Stimulated activated CD4-positive, alpha-beta T cell treated with anti-CD3 and anti-CD28 coated beads, Interleukin-4, amount 100 ng/mL, for 4 hours (primary cell): Measurements from ENCODE around the gene CBX1.

Source experiments
- DNase-seq, 2 experiments: peaks; one replicate each; pipeline ENCODE4 v3.0.0-alpha.2; 2020

CBX1 gene

GRCh38 chr17:48101012-48101720, at the start of gene CBX1:
CBX1 (minus strand) TSS chr17:48101478; CDS start chr17:48077004, 24,474 bp downstream.
- peak; percentile 92 for DNase-seq

- DNase-seq = no peak
Measured at GRCh38 chr17:48150597-48151001, 49.3 kb upstream of the CBX1 start.

- DNase-seq = no peak
Measured at GRCh38 chr17:48149787-48150463, 48.6 kb upstream of the CBX1 start.

- DNase-seq = no peak
Measured at GRCh38 chr17:48148854-48149786, 47.8 kb upstream of the CBX1 start.

- no peak for DNase-seq
Measured at GRCh38 chr17:48148029-48148770, 46.9 kb upstream of the CBX1 start.

- no peak for DNase-seq
Measured at GRCh38 chr17:48144976-48145798, 43.9 kb upstream of the CBX1 start.

- DNase-seq = no peak
Measured at GRCh38 chr17:48144231-48144630, 43.0 kb upstream of the CBX1 start.

- DNase-seq = no peak
Measured at GRCh38 chr17:48143629-48144028, 42.4 kb upstream of the CBX1 start.

- DNase-seq = no peak
Measured at GRCh38 chr17:48139944-48140343, 38.7 kb upstream of the CBX1 start.

GRCh38 chr17:48137656-48138055, 36.4 kb upstream of the CBX1 start:
- DNase-seq = no peak

GRCh38 chr17:48134912-48135480, 33.7 kb upstream of the CBX1 start:
- no peak for DNase-seq

- no peak for DNase-seq
Measured at GRCh38 chr17:48132385-48132784, 31.1 kb upstream of the CBX1 start.

- peak; percentile 18 to 41 for DNase-seq
Measured at GRCh38 chr17:48131216-48131824, 30.0 kb upstream of the CBX1 start.

- DNase-seq = no peak
Measured at GRCh38 chr17:48129981-48130380, 28.7 kb upstream of the CBX1 start.

GRCh38 chr17:48128400-48128799, 27.1 kb upstream of the CBX1 start:
- no peak for DNase-seq

- no peak for DNase-seq
Measured at GRCh38 chr17:48127371-48128051, 26.2 kb upstream of the CBX1 start.

- DNase-seq = no peak
Measured at GRCh38 chr17:48126532-48126850, 25.2 kb upstream of the CBX1 start.

- no peak for DNase-seq
Measured at GRCh38 chr17:48125829-48126531, 24.7 kb upstream of the CBX1 start.

GRCh38 chr17:48123776-48124388, 22.6 kb upstream of the CBX1 start:
- DNase-seq = no peak
